Measurements from ENCODE around the gene ATXN2.
"Not testable (repeated sequence)": the region's sequence is repeated elsewhere in the genome, so short reads cannot be mapped to it uniquely, and the experiment has no call there.

ATXN2 gene

GRCh38 chr12:111596985-111597830, 1.9 kb downstream of the ATXN2 start:
- peaks cover 0 to 15% of the 10 kb centered on the region in 2 donors for H3K4me1 ChIP-seq (ENCODE audit: control insufficient read depth in 2 of 2, insufficient read depth in 1 of 2, low read depth in 1 of 2, low read length in 2 of 2)

DNA sequence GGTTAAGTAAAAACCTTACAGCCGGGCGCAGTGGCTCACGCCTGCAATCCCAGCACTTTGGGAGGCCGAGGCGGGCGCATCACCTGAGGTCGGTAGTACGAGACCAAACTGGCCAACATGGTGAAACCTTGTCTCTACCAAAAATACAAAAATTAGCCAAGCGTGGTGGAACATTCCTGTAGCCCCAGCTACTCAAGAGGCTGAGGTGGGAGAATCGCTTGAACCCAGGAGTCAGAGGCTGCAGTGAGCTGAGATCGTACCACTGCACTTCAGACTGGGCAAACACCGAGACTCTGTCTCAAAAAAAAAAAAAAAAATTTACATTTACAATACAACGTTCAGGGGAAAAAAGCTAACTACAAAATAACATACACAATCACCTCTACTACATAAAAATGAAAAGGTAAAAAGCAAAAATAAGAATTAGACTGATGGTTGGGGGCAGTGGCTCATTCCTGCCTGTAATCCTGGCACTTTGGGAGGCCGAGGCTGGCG, 3.7 kb downstream of the ATXN2 start:
- H3K9me3 ChIP-seq (replicated peaks in 1 of 2; ENCODE audit: control insufficient read depth in 2 of 2, insufficient read depth in 1 of 2, low read depth in 1 of 2, low read length in 2 of 2); H3K4me2 ChIP-seq (ENCODE audit: insufficient read depth, low read length, poor library complexity, severe bottlenecking); H4K91ac ChIP-seq (ENCODE audit: low read depth, low read length, poor library complexity); H3K23ac ChIP-seq (ENCODE audit: low read depth, low read length, poor library complexity); H3K9ac ChIP-seq (ENCODE audit: low read depth, low read length, poor library complexity); H3K4me3 ChIP-seq (ENCODE audit: low read length in 2 of 2); H3K4ac ChIP-seq (ENCODE audit: low read length); H3K27me3 ChIP-seq (ENCODE audit: control insufficient read depth in 3 of 3, insufficient read depth in 3 of 3, low read depth in 1 of 3, low read length in 3 of 3); DNase-seq (ENCODE audit: low spot score); H4K8ac ChIP-seq (ENCODE audit: low read depth, low read length); H3K18ac ChIP-seq (ENCODE audit: low read length); H2BK120ac ChIP-seq (ENCODE audit: low read depth, low read length); H3K27ac ChIP-seq (replicated peaks; ENCODE audit: low read length); H2BK5ac ChIP-seq (ENCODE audit: low read length); H2BK15ac ChIP-seq (ENCODE audit: low read length); H2AK5ac ChIP-seq (ENCODE audit: low read depth, low read length); H3K14ac ChIP-seq (ENCODE audit: low read length); H2BK12ac ChIP-seq (ENCODE audit: low read length); H2AFZ ChIP-seq (ENCODE audit: low read length): not testable (repeated sequence)
- WGBS, 2 donors (ENCODE audit: extremely low coverage in 2 of 2, insufficient read length in 2 of 2, insufficient replicate concordance in 1 of 2) = no CpG with 5 or more reads among the region's 15 CpGs
- H3K4me1 ChIP-seq (ENCODE audit: control insufficient read depth in 2 of 2, insufficient read depth in 1 of 2, low read depth in 1 of 2, low read length in 2 of 2) = peaks cover 0 to 15% of the 10 kb centered on the region in 2 donors
- peaks cover 15% of the 10 kb centered on the region for H3K79me1 ChIP-seq (ENCODE audit: low read depth, low read length)
- peaks cover 0 to 10% of the 10 kb centered on the region in 2 donors for H3K36me3 ChIP-seq (replicated peaks in 1 of 2; ENCODE audit: control insufficient read depth in 2 of 2, insufficient read depth in 2 of 2, low read length in 2 of 2)

More at GRCh38 chr12:111596985-111597830, 1.9 kb downstream of the ATXN2 start:
- Histone ChIP-seq H2BK15ac (ENCODE audit: low read length) (no peak overlapping the region), H3K23ac (ENCODE audit: low read depth, low read length, poor library complexity) (peak overlapping the region; percentile 11), H2AK5ac (ENCODE audit: low read depth, low read length) (no peak overlapping the region), H2BK12ac (ENCODE audit: low read length) (no peak overlapping the region), H2AFZ (ENCODE audit: low read length) (peak overlapping the region; percentile 99), H2BK120ac (ENCODE audit: low read depth, low read length) (no peak overlapping the region), H3K9me3 (replicated peaks in 1 of 2; ENCODE audit: control insufficient read depth in 2 of 2, insufficient read depth in 1 of 2, low read depth in 1 of 2, low read length in 2 of 2) (peaks cover 0 to 5% of the 10 kb centered on the region in 2 donors), H3K4ac (ENCODE audit: low read length) (no peak overlapping the region), H4K91ac (ENCODE audit: low read depth, low read length, poor library complexity) (no peak overlapping the region), H3K4me2 (ENCODE audit: insufficient read depth, low read length, poor library complexity, severe bottlenecking) (peak overlapping the region; percentile 78), H3K27me3 (ENCODE audit: control insufficient read depth in 3 of 3, insufficient read depth in 3 of 3, low read depth in 1 of 3, low read length in 3 of 3) (no peaks in the 10 kb centered on the region), H3K27ac (replicated peaks; ENCODE audit: low read length) (peak overlapping the region; percentile 58), H2BK5ac (ENCODE audit: low read length) (peak overlapping the region; percentile 100), H4K8ac (ENCODE audit: low read depth, low read length) (no peak overlapping the region), H3K14ac (ENCODE audit: low read length) (peak overlapping the region; percentile 97), H3K4me3 (ENCODE audit: low read length in 2 of 2) (peak overlapping the region; percentile 63 to 98), H3K9ac (ENCODE audit: low read depth, low read length, poor library complexity) (peak overlapping the region; percentile 98), H3K18ac (ENCODE audit: low read length) (peak overlapping the region; percentile 99), H3K79me1 (ENCODE audit: low read depth, low read length) (peaks cover 14% of the 10 kb centered on the region), H3K36me3 (replicated peaks in 1 of 2; ENCODE audit: control insufficient read depth in 2 of 2, insufficient read depth in 2 of 2, low read length in 2 of 2) (peaks cover 0 to 10% of the 10 kb centered on the region in 2 donors)
- no CpG with 5 or more reads among the region's 33 CpGs for WGBS, 2 donors (ENCODE audit: extremely low coverage in 2 of 2, insufficient read length in 2 of 2, insufficient replicate concordance in 1 of 2)
- DNase-seq (ENCODE audit: low spot score) = peak; percentile 30

GRCh38 chr12:111591399-111592010, 7.6 kb downstream of the ATXN2 start:
- H3K9ac ChIP-seq (ENCODE audit: low read depth, low read length, poor library complexity); H3K27me3 ChIP-seq (ENCODE audit: control insufficient read depth in 3 of 3, insufficient read depth in 3 of 3, low read depth in 1 of 3, low read length in 3 of 3); H2BK15ac ChIP-seq (ENCODE audit: low read length); H3K18ac ChIP-seq (ENCODE audit: low read length); H3K27ac ChIP-seq (replicated peaks; ENCODE audit: low read length); H3K4me2 ChIP-seq (ENCODE audit: insufficient read depth, low read length, poor library complexity, severe bottlenecking); H3K4ac ChIP-seq (ENCODE audit: low read length); H4K91ac ChIP-seq (ENCODE audit: low read depth, low read length, poor library complexity); H3K23ac ChIP-seq (ENCODE audit: low read depth, low read length, poor library complexity); H2BK12ac ChIP-seq (ENCODE audit: low read length); H2AK5ac ChIP-seq (ENCODE audit: low read depth, low read length); H2BK120ac ChIP-seq (ENCODE audit: low read depth, low read length); H3K4me3 ChIP-seq (ENCODE audit: low read length in 2 of 2); H4K8ac ChIP-seq (ENCODE audit: low read depth, low read length); H2AFZ ChIP-seq (ENCODE audit: low read length); H2BK5ac ChIP-seq (ENCODE audit: low read length); DNase-seq (ENCODE audit: low spot score); H3K14ac ChIP-seq (ENCODE audit: low read length); H3K79me1 ChIP-seq (ENCODE audit: low read depth, low read length); H3K9me3 ChIP-seq (replicated peaks in 1 of 2; ENCODE audit: control insufficient read depth in 2 of 2, insufficient read depth in 1 of 2, low read depth in 1 of 2, low read length in 2 of 2): not testable (repeated sequence)
- peaks cover 0 to 17% of the 10 kb centered on the region in 2 donors for H3K36me3 ChIP-seq (replicated peaks in 1 of 2; ENCODE audit: control insufficient read depth in 2 of 2, insufficient read depth in 2 of 2, low read length in 2 of 2)
- no CpG with 5 or more reads among the region's 6 CpGs for whole genome bisulfite sequencing, 2 donors (ENCODE audit: extremely low coverage in 2 of 2, insufficient read length in 2 of 2, insufficient replicate concordance in 1 of 2)
- peaks cover 0 to 11% of the 10 kb centered on the region in 2 donors for H3K4me1 ChIP-seq (ENCODE audit: control insufficient read depth in 2 of 2, insufficient read depth in 1 of 2, low read depth in 1 of 2, low read length in 2 of 2)

GRCh38 chr12:111590552-111590951, 8.6 kb downstream of the ATXN2 start:
- no peak overlapping the region for H2AFZ ChIP-seq (ENCODE audit: low read length)
- H2BK15ac ChIP-seq (ENCODE audit: low read length) = no peak overlapping the region
- H3K4me3 ChIP-seq (ENCODE audit: low read length in 2 of 2) = no peak overlapping the region
- no peak overlapping the region for H4K8ac ChIP-seq (ENCODE audit: low read depth, low read length)
- DNase-seq (ENCODE audit: low spot score) = no peak
- H2BK12ac ChIP-seq (ENCODE audit: low read length) = no peak overlapping the region
- no peak overlapping the region for H3K23ac ChIP-seq (ENCODE audit: low read depth, low read length, poor library complexity)
- WGBS, 2 donors (ENCODE audit: extremely low coverage in 2 of 2, insufficient read length in 2 of 2, insufficient replicate concordance in 1 of 2) = no CpG with 5 or more reads among the region's 6 CpGs
- H3K18ac ChIP-seq (ENCODE audit: low read length) = no peak overlapping the region
- no peaks in the 10 kb centered on the region for H3K27me3 ChIP-seq (ENCODE audit: control insufficient read depth in 3 of 3, insufficient read depth in 3 of 3, low read depth in 1 of 3, low read length in 3 of 3)
- no peak overlapping the region for H3K4ac ChIP-seq (ENCODE audit: low read length)
- no peak overlapping the region for H4K91ac ChIP-seq (ENCODE audit: low read depth, low read length, poor library complexity)
- peaks cover 5% of the 10 kb centered on the region for H3K79me1 ChIP-seq (ENCODE audit: low read depth, low read length)
- H3K9ac ChIP-seq (ENCODE audit: low read depth, low read length, poor library complexity) = no peak overlapping the region
- peaks cover 0 to 11% of the 10 kb centered on the region in 2 donors for H3K36me3 ChIP-seq (replicated peaks in 1 of 2; ENCODE audit: control insufficient read depth in 2 of 2, insufficient read depth in 2 of 2, low read length in 2 of 2)
- H2BK5ac ChIP-seq (ENCODE audit: low read length) = no peak overlapping the region
- H2AK5ac ChIP-seq (ENCODE audit: low read depth, low read length) = no peak overlapping the region
- peaks cover 0 to 5% of the 10 kb centered on the region in 2 donors for H3K4me1 ChIP-seq (ENCODE audit: control insufficient read depth in 2 of 2, insufficient read depth in 1 of 2, low read depth in 1 of 2, low read length in 2 of 2)
- no peak overlapping the region for H3K27ac ChIP-seq (replicated peaks; ENCODE audit: low read length)
- H3K14ac ChIP-seq (ENCODE audit: low read length) = no peak overlapping the region
- H2BK120ac ChIP-seq (ENCODE audit: low read depth, low read length) = no peak overlapping the region
- no peaks in the 10 kb centered on the region for H3K9me3 ChIP-seq (replicated peaks in 1 of 2; ENCODE audit: control insufficient read depth in 2 of 2, insufficient read depth in 1 of 2, low read depth in 1 of 2, low read length in 2 of 2)
- H3K4me2 ChIP-seq (ENCODE audit: insufficient read depth, low read length, poor library complexity, severe bottlenecking) = no peak overlapping the region
